SK-N-SH treated with all-trans-retinoic acid at 6 μM for 48 hours (cell line): Measurements from ENCODE around the gene ABR.

Experiments used
- ATAC-seq: fragments of 200-7000 bp; cut with Tn5 transposase; 3 replicates; pipeline ENCODE4 v1.9.1; 2020; ENCODE audit warnings: mild to moderate bottlenecking, moderate library complexity
- ARNTL ChIP-seq: fragments of 450-650 bp; formaldehyde crosslinking; IDR thresholded peaks from 2 replicates; pipeline ENCODE4 v1.5.0; 2020; ENCODE audit warnings: low read depth, mild to moderate bottlenecking, moderate library complexity, borderline replicate concordance
- BACH2 ChIP-seq: fragments of 250-450 bp; sonication (Bioruptor Pico); IDR thresholded peaks from 2 replicates; pipeline ENCODE4 v1.9.0; 2021; ENCODE audit warnings: mild to moderate bottlenecking, borderline replicate concordance
- CSDC2 ChIP-seq: fragments of 250-450 bp; sonication (Bioruptor Pico); IDR thresholded peaks from 2 replicates; pipeline ENCODE4 v1.5.0; 2020; ENCODE audit warnings: mild to moderate bottlenecking, moderate library complexity
- ESRRG ChIP-seq: fragments of 250-450 bp; sonication (Bioruptor Pico); IDR thresholded peaks from 2 replicates; pipeline ENCODE4 v1.6.1; 2021; ENCODE audit warnings: mild to moderate bottlenecking
- GLIS3 ChIP-seq: fragments of 250-450 bp; sonication (Bioruptor Pico); IDR thresholded peaks from 2 replicates; pipeline ENCODE4 v1.5.0; 2020; ENCODE audit warnings: mild to moderate bottlenecking, moderate library complexity
- ISL1 ChIP-seq: fragments of 250-450 bp; sonication (Bioruptor Pico); IDR thresholded peaks from 2 replicates; pipeline ENCODE4 v2.1.2; 2022; ENCODE audit warnings: mild to moderate bottlenecking, moderate library complexity
- OSR1 ChIP-seq: fragments of 250-450 bp; sonication (Bioruptor Pico); IDR thresholded peaks from 2 replicates; pipeline ENCODE4 v1.8.0; 2022; ENCODE audit warnings: moderate library complexity, mild to moderate bottlenecking, inconsistent platforms
- PATZ1 ChIP-seq: fragments of 250-450 bp; sonication (Bioruptor Pico); IDR thresholded peaks from 2 replicates; pipeline ENCODE4 v1.8.0; 2020; ENCODE audit warnings: mild to moderate bottlenecking, moderate library complexity, borderline replicate concordance
- POU6F1 ChIP-seq: fragments of 250-450 bp; sonication (Bioruptor Pico); IDR thresholded peaks from 2 replicates; pipeline ENCODE4 v1.8.0; 2021; ENCODE audit warnings: low read depth, mild to moderate bottlenecking, moderate library complexity, borderline replicate concordance
- PPARA ChIP-seq: fragments of 250-450 bp; sonication (Bioruptor Pico); IDR thresholded peaks from 2 replicates; pipeline ENCODE4 v1.5.0; 2020; ENCODE audit warnings: mild to moderate bottlenecking, borderline replicate concordance
- RARB ChIP-seq: fragments of 250-450 bp; sonication (Bioruptor Pico); IDR thresholded peaks from 2 replicates; pipeline ENCODE4 v1.8.0; 2021; ENCODE audit warnings: mild to moderate bottlenecking, moderate library complexity
- SNAI2 ChIP-seq: fragments of 250-450 bp; sonication (Bioruptor Pico); IDR thresholded peaks from 2 replicates; pipeline ENCODE4 v1.5.0; 2020; ENCODE audit warnings: mild to moderate bottlenecking, moderate library complexity
- TCF4 ChIP-seq: fragments of 250-450 bp; sonication (Bioruptor Pico); IDR thresholded peaks from 2 replicates; pipeline ENCODE4 v1.8.0; 2021; ENCODE audit warnings: mild to moderate bottlenecking, moderate library complexity, borderline replicate concordance
- TOX ChIP-seq: fragments of 250-450 bp; sonication (Bioruptor Pico); IDR thresholded peaks from 2 replicates; pipeline ENCODE4 v1.8.0; 2021; ENCODE audit warnings: mild to moderate bottlenecking, moderate library complexity, borderline replicate concordance
- ZC3H10 ChIP-seq: fragments of 250-450 bp; sonication (Bioruptor Pico); IDR thresholded peaks from 2 replicates; pipeline ENCODE4 v1.5.1; 2021; ENCODE audit warnings: mild to moderate bottlenecking, moderate library complexity
- ZFP30 ChIP-seq: fragments of 450-650 bp; formaldehyde crosslinking; IDR thresholded peaks from 2 replicates; pipeline ENCODE4 v1.5.0; 2022; ENCODE audit warnings: mild to moderate bottlenecking, moderate library complexity
- ZNF565 ChIP-seq: fragments of 450-650 bp; formaldehyde crosslinking; conservative IDR thresholded peaks from 2 replicates; pipeline ENCODE4 v1.5.0; 2020; ENCODE audit warnings: low read depth, mild to moderate bottlenecking, moderate library complexity
- ZNF8 ChIP-seq: fragments of 450-650 bp; formaldehyde crosslinking; IDR thresholded peaks from 2 replicates; pipeline ENCODE4 v1.5.0; 2020; ENCODE audit warnings: mild to moderate bottlenecking, moderate library complexity
- TF ChIP-seq, protein P1 (sequence below): fragments of 250-450 bp; sonication (Bioruptor Pico); IDR thresholded peaks from 2 replicates; pipeline ENCODE4 v1.5.1; 2020; ENCODE audit warnings: low read depth, mild to moderate bottlenecking, moderate library complexity
- TF ChIP-seq, protein P2 (sequence below): fragments of 250-450 bp; sonication (Bioruptor Pico); IDR thresholded peaks from 2 replicates; pipeline ENCODE4 v1.5.1; 2021; ENCODE audit warnings: mild to moderate bottlenecking, moderate library complexity

Gene ABR

GRCh38 chr17:1054656-1055055 is 125.1 kb downstream of the ABR start:
- ATAC-seq = no peak
- no peak for TF ChIP-seq POU6F1 (CRISPR knock-in tag)
- no peak for TF ChIP-seq SNAI2 (CRISPR knock-in tag)
- TF ChIP-seq, protein P1, sequence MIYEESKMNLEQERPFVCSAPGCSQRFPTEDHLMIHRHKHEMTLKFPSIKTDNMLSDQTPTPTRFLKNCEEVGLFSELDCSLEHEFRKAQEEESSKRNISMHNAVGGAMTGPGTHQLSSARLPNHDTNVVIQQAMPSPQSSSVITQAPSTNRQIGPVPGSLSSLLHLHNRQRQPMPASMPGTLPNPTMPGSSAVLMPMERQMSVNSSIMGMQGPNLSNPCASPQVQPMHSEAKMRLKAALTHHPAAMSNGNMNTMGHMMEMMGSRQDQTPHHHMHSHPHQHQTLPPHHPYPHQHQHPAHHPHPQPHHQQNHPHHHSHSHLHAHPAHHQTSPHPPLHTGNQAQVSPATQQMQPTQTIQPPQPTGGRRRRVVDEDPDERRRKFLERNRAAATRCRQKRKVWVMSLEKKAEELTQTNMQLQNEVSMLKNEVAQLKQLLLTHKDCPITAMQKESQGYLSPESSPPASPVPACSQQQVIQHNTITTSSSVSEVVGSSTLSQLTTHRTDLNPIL = no peak
- no peak for TF ChIP-seq ZFP30 (CRISPR knock-in tag)
- TF ChIP-seq PPARA (CRISPR knock-in tag) = no peak
- no peak for TF ChIP-seq ZC3H10 (CRISPR knock-in tag)
- TF ChIP-seq BACH2 (CRISPR knock-in tag) = no peak
- no peak for TF ChIP-seq TCF4 (CRISPR knock-in tag)
- no peak for TF ChIP-seq ARNTL (CRISPR knock-in tag)
- TF ChIP-seq ZNF8 = no peak

- TF ChIP-seq, protein P1 = no peak
- no peak for TF ChIP-seq ARNTL (CRISPR knock-in tag)
- TF ChIP-seq CSDC2 (CRISPR knock-in tag) = no peak
- TF ChIP-seq ZNF8 = no peak
- TF ChIP-seq BACH2 (CRISPR knock-in tag) = no peak
- TF ChIP-seq ESRRG = no peak
- TF ChIP-seq RARB (CRISPR knock-in tag) = no peak
- no peak for TF ChIP-seq PPARA (CRISPR knock-in tag)
- no peak for TF ChIP-seq ZFP30 (CRISPR knock-in tag)
- no peak for ATAC-seq
Observed at GRCh38 chr17:1053661-1054360, 126.0 kb downstream of the ABR start.

GRCh38 chr17:1050996-1051925 is 128.5 kb downstream of the ABR start:
- TF ChIP-seq SNAI2 (CRISPR knock-in tag) (no peak), ARNTL (CRISPR knock-in tag) (no peak), PATZ1 (no peak), ISL1 (CRISPR knock-in tag) (no peak), BACH2 (CRISPR knock-in tag) (no peak), ZC3H10 (CRISPR knock-in tag) (no peak), RARB (CRISPR knock-in tag) (no peak), ZFP30 (CRISPR knock-in tag) (no peak), TOX (CRISPR knock-in tag) (no peak), OSR1 (CRISPR knock-in tag) (no peak), ZNF565 (no peak), TCF4 (CRISPR knock-in tag) (no peak)
- ATAC-seq = no peak

GRCh38 chr17:1050246-1050995 is 129.4 kb downstream of the ABR start:
- TF ChIP-seq, protein P2, sequence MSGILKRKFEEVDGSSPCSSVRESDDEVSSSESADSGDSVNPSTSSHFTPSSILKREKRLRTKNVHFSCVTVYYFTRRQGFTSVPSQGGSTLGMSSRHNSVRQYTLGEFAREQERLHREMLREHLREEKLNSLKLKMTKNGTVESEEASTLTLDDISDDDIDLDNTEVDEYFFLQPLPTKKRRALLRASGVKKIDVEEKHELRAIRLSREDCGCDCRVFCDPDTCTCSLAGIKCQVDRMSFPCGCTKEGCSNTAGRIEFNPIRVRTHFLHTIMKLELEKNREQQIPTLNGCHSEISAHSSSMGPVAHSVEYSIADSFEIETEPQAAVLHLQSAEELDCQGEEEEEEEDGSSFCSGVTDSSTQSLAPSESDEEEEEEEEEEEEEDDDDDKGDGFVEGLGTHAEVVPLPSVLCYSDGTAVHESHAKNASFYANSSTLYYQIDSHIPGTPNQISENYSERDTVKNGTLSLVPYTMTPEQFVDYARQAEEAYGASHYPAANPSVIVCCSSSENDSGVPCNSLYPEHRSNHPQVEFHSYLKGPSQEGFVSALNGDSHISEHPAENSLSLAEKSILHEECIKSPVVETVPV = no peak
- TF ChIP-seq ZNF565 = no peak
- TF ChIP-seq BACH2 (CRISPR knock-in tag) = no peak
- no peak for TF ChIP-seq GLIS3 (CRISPR knock-in tag)
- TF ChIP-seq, all 23 proteins: peak for 0
- no peak for ATAC-seq
